HL-60/S4 treated with retinoic acid at 250 ng/mL for 4 days and 3 days (cell line): Measurements from ENCODE around the gene KLHDC4.
"Not testable (repeated sequence)": the region's sequence is repeated elsewhere in the genome, so short reads cannot be mapped to it uniquely, and the experiment has no call there.

Experiments
- in situ Hi-C: fragments of 300-500 bp; cut with MboI; formaldehyde crosslinking; loops from 2 replicates; pipeline ENCODE4 v1.7.0; 2022; ENCODE audit warnings: low sequenced_read_pairs

Gene KLHDC4

DNA sequence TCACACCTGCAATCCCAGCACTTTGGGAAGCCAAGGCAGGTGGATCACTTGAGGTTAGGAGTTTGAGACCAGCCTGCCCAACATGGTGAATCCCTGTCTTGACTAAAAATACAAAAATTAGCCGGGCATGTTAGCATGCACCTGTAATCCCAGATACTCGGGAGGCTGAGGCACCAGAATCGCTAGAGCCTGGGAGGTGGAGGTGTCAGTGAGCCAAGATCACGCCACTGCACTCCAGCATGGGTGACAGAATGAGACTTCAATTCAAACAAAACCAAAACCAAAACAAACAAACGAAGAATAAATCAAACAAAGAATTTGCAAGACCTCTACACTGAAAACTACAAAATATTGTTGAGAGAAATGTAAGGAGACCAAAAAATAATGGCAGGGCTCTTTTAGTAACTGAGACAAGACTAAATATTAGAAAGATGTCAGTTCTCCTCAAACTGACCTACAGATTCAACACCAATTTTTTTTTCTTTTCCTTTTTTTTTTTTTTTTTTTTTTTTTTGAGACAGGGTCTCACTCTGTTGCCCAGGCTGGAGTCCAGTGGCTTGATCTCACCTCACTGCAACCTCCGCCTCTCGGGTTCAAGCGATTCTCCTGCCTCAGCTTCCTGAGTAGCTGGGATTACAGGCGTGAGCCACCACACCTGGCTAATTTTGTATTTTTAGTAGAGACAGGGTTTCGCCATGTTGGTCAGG is 23.1 kb upstream of the KLHDC4 start:
- in situ Hi-C loops: not testable (repeated sequence)

DNA sequence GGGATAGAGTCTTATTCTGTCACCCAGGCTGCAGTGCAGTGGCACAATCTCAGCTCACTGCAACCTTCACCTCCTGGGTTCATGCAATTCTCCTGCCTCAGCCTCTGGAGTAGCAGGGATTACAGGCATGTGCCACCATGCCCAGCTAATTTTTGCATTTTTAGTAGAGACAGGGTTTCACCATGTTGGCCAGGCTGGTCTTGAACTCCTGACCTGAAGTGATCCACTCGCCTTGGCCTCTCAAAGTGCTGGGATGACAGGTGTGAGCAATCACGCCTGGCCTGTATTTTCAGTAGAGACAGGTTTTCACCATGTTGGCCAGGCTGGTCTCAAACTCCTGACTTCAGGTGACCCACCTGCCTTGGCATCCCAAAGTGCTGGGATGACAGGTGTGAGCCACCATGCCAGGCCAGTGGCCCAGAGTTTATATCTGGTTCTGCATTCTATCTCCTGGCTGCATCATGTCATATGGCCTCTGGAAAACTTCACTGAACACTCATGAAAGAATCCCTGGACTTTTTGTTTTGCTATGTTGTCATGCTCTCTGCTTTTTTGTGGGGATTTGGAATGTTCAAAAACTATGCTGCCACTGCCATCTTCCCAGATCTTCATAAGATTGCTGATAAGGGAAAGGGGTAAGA is 21.8 kb upstream of the KLHDC4 start:
- in situ Hi-C loops: not testable (repeated sequence)

GRCh38 chr16:87784812-87785211 is 19.0 kb upstream of the KLHDC4 start:
- in situ Hi-C loops: no loop called here

DNA sequence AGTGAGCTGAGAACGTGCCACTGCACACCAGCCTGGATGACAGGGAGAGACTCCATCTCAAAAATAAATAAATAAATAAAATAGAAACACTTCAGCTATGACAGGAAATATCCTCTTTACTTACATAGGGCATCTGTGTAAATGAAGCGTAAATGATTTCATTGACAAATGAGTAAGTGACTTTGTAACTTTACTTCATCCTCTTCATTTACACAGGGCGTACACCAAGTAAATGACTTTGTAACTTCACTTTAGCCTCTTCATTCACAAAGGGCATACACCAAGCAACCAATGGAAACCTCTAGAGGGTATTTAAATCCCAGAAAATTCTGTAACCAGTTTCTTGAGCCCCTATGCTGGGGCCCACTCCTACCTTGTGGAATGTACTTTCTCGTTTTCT is 16.2 kb upstream of the KLHDC4 start:
- in situ Hi-C loops: no loop called here

DNA sequence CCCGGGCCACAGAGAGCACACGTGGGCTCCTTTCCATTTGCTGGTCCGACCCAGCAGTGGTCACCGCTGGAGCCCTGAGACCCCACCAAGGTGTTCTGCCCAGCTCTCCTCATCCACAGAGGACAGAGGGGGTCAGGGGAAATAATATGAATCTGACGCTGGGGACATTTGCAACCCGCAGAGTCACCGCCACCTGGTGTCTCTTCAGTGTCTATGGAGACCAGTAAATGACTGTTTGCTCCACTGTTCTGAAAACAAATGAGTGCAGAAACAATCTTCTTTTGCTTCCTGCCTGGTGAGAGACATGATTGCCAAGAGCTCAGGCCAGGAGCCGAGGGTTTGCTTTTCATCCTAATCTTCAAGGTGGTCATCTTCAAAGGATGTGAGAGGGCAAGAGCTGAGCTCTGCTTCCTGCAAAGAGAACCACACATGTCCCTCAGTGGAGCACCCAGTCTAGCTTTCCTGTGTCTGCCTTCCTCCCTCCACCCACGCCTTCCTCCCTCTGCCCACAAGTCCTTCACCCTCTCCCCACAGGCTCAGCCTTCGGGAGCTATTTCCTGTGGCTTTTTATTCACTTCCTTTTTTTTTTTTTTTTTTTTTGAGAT is 14.7 kb upstream of the KLHDC4 start:
- in situ Hi-C loops: no loop called here

- in situ Hi-C loops: no loop called here
Observed at GRCh38 chr16:87778830-87779579, 13.2 kb upstream of the KLHDC4 start.

GRCh38 chr16:87778476-87778829 is 12.7 kb upstream of the KLHDC4 start:
- in situ Hi-C loops: no loop called here

- in situ Hi-C loops: not testable (repeated sequence)
Observed at GRCh38 chr16:87773836-87774235, 8.1 kb upstream of the KLHDC4 start.

- in situ Hi-C loops: not testable (repeated sequence)
Observed at GRCh38 chr16:87767456-87767855, 1.7 kb upstream of the KLHDC4 start.

DNA sequence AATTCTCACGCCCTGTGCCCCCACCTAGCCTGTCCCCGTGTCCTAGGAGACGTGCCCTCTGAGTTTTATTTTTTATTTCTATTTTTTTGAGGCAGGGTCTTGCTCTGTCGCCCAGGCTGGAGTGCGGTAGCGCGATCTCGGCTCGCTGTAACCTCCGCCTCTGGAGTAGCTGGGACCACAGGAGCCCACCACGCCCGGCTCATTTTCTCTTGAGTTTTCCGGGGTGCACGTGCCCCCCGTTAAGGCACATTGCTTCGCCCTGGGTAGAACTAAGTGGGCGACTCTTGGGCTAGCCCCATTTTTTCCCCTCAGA is 655 bp upstream of the KLHDC4 start:
- in situ Hi-C loops: no loop called here

GRCh38 chr16:87765473-87765775 is 362 bp downstream of the KLHDC4 start:
- in situ Hi-C loops: no loop called here

DNA sequence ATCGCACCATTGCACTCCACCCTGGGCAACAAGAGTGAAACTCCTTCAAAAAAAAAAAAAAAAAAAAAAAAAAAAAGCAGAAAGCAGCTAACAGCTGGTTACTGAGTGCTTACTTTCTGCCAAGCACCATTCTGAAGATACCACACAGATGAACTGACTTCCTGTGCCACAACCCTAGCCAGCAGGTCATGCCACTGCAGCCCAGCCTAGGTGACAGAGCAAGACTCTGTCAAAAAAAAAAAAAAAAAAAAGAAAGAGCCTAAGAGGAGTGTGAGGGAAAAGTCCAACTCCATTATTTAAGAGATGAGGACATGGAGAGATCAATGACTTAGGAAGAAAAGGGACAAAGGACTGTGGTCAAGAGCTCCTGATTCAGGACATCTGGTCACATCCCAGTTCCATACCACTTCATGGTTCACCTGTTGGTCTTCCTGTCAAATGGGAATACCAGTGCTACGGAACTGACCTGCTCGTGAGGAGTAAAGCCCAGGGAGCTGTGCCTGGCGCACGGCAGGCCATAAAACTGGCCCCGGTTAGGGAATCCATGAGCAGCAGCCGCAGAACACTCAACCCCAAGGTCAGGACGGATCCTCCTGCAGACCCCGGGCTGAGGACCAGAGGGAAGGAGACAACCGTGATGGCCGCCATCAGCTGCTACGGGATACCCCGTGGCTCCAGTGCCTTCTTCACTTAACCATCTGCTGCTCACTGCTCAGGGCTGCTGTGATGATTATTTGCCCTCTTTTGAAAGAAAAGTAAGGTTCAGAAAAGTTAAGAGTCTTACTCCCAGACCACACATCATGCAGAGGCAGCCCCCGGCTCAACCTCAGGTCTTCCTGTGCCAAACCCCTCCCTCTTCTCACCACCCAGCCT is 950 bp downstream of the KLHDC4 start:
- in situ Hi-C loops: no loop called here

DNA sequence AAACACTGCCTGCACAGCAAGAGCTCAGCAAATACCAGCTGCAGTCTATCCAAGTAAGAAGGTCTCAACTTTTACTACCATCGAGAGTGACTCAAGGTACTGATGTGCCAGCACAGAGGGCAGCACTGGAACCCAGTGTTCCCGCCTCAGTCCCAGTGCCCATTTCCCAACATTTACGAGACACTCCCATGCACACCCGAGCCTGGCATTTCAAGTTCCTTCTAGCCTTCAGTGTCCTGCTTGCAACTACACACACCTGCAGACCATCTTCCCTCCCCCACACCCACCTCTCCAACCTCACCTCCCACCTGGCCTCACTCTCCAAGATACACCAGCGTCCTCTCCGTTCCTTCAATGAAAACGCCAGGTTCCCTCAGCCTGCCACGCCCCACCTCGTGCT is 3.2 kb downstream of the KLHDC4 start:
- in situ Hi-C loops: no loop called here

GRCh38 chr16:87762071-87762571 is 3.7 kb downstream of the KLHDC4 start:
- in situ Hi-C loops: no loop called here

DNA sequence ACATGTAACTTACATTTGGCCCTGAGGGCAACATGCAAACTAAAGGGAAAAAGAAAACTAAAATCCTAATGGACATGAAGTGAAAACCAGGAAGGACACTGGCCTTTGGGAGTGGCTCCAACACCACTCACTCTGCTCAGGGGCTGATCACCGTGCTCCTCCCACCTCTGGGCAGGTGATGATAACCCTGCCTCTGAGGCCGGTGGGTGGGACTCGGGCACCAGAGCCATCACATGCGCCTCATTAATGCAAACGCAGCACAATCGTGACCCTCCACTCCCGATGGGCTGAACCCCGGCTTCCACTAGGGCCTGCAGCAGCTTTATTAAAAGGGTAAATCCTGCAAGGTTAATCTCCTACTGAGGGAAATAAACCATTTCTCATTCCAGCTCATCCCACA is 4.7 kb downstream of the KLHDC4 start:
- in situ Hi-C loops: no loop called here

GRCh38 chr16:87757841-87758426 is 7.9 kb downstream of the KLHDC4 start:
- in situ Hi-C loops: no loop called here

GRCh38 chr16:87754535-87754934 is 11.3 kb downstream of the KLHDC4 start:
- in situ Hi-C loops: no loop called here

DNA sequence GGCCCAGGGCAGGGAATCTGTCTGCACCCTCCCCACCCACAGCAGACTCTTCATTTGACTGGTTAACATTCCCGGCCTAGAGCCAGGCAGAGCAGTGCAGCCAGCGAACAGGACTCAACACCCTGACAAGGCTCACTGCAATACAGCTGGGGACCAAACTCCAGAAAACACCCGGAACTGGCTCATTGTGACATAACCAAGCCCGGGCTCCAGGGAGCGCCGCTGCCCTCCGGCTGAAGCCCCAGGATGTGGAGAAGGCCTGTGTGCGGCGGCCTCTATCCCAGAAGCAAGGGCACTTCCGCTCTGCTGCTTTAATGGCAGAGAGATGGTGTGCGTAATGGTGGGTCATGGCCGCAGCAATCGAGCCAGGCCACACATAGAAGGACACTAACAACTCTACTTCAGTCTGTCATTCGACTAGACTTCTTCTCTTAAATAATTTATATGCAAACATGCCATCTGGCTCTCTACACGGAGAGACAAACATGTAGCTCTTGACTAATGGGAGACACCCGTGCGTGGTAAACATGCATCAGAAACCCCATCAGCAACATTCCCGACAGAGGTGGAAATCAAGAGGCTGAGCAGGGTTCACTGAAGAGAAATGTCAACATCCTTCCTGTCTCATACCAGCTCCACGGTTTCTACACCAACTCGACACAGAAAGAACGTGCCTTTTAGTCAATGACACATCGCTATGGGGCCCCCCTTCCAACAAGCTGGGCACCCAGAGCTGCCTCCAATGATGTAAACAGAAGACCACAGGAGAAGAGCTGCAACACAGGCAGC is 18.0 kb downstream of the KLHDC4 start:
- in situ Hi-C loops: no loop called here

DNA sequence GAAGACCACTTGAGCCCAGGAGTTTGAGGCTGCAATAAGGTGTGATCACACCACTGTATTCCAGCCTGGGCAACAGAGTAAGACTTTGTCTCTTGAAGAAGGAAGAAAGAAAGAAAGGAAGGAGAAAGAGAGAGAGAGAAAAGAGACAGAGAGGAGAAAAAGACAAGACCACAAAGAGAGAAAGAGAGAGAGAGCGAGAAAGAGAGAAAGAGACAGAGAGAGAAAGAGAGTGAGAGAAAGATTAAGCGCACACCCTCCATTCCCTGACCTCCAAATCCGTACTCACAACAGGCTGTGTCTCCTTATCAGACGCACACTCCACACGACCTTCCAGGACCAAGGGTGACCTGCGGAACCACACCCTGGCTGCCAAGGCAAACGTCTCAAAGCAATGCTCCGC is 19.6 kb downstream of the KLHDC4 start:
- in situ Hi-C loops: no loop called here
